K562 (cell line): Measurements from ENCODE around the gene TAPBPL. TPM values are rescaled to one million over a fixed set of nuclear protein-coding genes. Genes with fewer than 3 reads are reported as not detected.

Source experiments
- ATF3 ChIP-seq, 2 experiments: fragments of 450-650 bp in 1 of 2; sonication (generic) in 1 of 2; formaldehyde crosslinking in 1 of 2; IDR thresholded peaks in 1 of 2; conservative IDR thresholded peaks in 1 of 2; 2 replicates each; pipeline versions ENCODE4 v1.6.1 to v1.8.1; 2016 to 2023; ENCODE audit warnings: mild to moderate bottlenecking in 2 of 2, moderate library complexity in 2 of 2, inconsistent platforms in 1 of 2, missing genetic modification reagents in 1 of 2
- BDP1 ChIP-seq: IDR thresholded peaks from 3 replicates; pipeline ENCODE4 v1.6.1; 2011; ENCODE audit not compliant: insufficient read length, insufficient read depth
- FOS ChIP-seq: IDR thresholded peaks from 3 replicates; pipeline ENCODE4 v1.6.1; 2011; ENCODE audit not compliant: insufficient read length; ENCODE audit errors: extremely low read depth
- FOXM1 ChIP-seq, 2 experiments: fragments of 450-650 bp in 1 of 2; sonication (generic) in 1 of 2; formaldehyde crosslinking in 1 of 2; IDR thresholded peaks; 2 replicates each; pipeline versions ENCODE4 v1.6.1 to v1.9.0; 2017 to 2022; ENCODE audit warnings: low read depth in 2 of 2, mild to moderate bottlenecking in 2 of 2, missing genetic modification reagents in 1 of 2, moderate library complexity in 1 of 2
- MBD2 ChIP-seq: sonication (generic); IDR thresholded peaks from 2 replicates; pipeline ENCODE4 v1.6.1; 2016; ENCODE audit warnings: low read depth, borderline replicate concordance
- POLR3G ChIP-seq: IDR thresholded peaks from 2 replicates; pipeline ENCODE4 v1.6.1; 2011; ENCODE audit not compliant: insufficient read length, insufficient replicate concordance; ENCODE audit errors: extremely low read depth
- RHOXF2B ChIP-seq: fragments of 250-450 bp; sonication (Bioruptor Pico); conservative IDR thresholded peaks from 2 replicates; pipeline ENCODE4 v1.5.1; 2021
- STAT5B ChIP-seq: fragments of 250-450 bp; sonication (Bioruptor Pico); IDR thresholded peaks from 2 replicates; pipeline ENCODE4 v1.8.0; 2021; ENCODE audit warnings: mild to moderate bottlenecking, inconsistent platforms
- ZBTB49 ChIP-seq: sonication (generic); formaldehyde crosslinking; IDR thresholded peaks from 2 replicates; pipeline ENCODE4 v1.8.0; 2022; ENCODE audit warnings: missing genetic modification reagents, mild to moderate bottlenecking, borderline replicate concordance
- ZFPM2 ChIP-seq: fragments of 250-450 bp; sonication (Bioruptor Pico); IDR thresholded peaks from 2 replicates; pipeline ENCODE4 v1.5.1; 2022; ENCODE audit warnings: mild to moderate bottlenecking
- ZNF316 ChIP-seq: fragments of 450-650 bp; IDR thresholded peaks from 2 replicates; pipeline ENCODE4 v1.6.1; 2016
- ZNF318 ChIP-seq, 2 experiments: fragments of 450-650 bp; IDR thresholded peaks; 2 replicates each; pipeline ENCODE4 v1.6.1; 2016; ENCODE audit warnings: mild to moderate bottlenecking in 2 of 2, borderline replicate concordance in 1 of 2, low read depth in 1 of 2, moderate library complexity in 1 of 2
- polyA plus RNA-seq, 8 experiments: library from polyadenylated mRNA; depleted of rRNA in 4 of 8; stranded (reverse) in 5 of 8; unstranded in 3 of 8; fragments of >200 nt; fragmentation: Nextera tagmentation in 2 of 8; fragmentation: Illumina TruSeq in 1 of 8; extraction: Ambion mirVana in 2 of 8; extraction: Trizol in 1 of 8; gene quantifications; 2 replicates each; pipeline versions ENCODE4 v1.2.1 to v1.2.3, GENCODE V29; 2011 to 2014; ENCODE audit warnings: inconsistent platforms in 1 of 8, missing spikeins in 1 of 8
- total RNA-seq, 7 experiments: library from RNA; depleted of rRNA in 6 of 7; stranded (reverse); fragments of >200 nt in 6 of 7; fragmentation: Illumina TruSeq in 2 of 7; extraction: Trizol in 2 of 7; gene quantifications; 2 replicates each; pipeline versions ENCODE4 v1.2.1 to v1.2.3, GENCODE V29; 2011 to 2021; ENCODE audit warnings: low replicate concordance in 1 of 7
- TF ChIP-seq, protein P1 (sequence below): fragments of 450-650 bp; IDR thresholded peaks from 2 replicates; pipeline ENCODE4 v1.6.1; 2016

TAPBPL gene
- total and polyA plus RNA-seq, 9 of the 15 experiments (the other 6 are each of a cell fraction or from before 2014, with no cell fraction given), result 0.29 to 1.6 (median 0.45) TPM

DNA sequence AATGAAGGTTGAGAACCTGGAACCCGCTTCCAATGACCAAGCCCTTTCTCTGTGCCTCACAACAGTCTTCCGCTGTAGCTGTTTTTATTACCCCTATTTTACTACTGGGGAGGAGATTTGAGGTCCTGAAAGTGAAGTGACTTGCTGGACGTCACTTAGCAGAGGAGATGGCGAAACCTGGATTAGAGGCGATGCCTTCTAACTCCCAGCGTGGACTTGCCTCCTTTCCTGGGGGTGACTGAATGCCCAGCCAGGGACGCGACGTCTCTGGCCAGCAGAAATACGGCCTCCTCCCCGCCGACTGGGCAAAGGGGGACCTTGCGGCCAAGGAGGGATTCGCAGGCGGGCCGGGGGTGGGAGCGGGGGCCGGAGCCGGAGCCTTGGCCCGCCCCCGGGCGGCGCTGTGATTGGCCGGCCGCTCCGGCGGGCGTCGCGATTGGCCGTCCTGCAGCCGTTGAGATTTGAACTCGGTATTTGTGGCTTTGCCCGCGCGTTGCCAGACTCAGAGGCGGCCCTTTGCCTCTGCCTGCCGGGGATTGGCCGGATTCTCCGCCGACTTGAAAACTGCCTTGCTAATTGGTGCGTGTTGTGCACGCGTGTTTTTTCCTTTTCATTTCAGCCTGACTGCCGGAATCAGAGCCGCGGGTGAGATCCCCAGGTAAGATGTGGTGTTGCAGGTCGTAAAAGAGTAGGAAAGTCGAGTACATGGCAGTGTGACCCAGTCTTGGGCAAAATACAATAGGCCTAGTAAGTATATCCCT, 41.8 kb downstream of the TAPBPL start, which contains the start of gene NCAPD2 (continued):
- TF ChIP-seq ZNF318 (IDR thresholded peaks at IDR 0.05; ENCODE audit: borderline replicate concordance in 1 of 2, low read depth in 1 of 2) (no peak), ATF3 (IDR thresholded peaks at IDR 0.05) (no peak), ATF3 (CRISPR knock-in tag; conservative IDR thresholded peaks at IDR 0.05) (0 out of 2 replicates have a peak, but pooled peaks have one; percentile 40), FOS (peak; percentile 75), ZNF316 (no peak), POLR3G (no peak), MBD2 (peak; percentile 37; the same call in 1 of the 2 replicates), RHOXF2B (CRISPR knock-in tag) (no peak), FOXM1 (IDR thresholded peaks at IDR 0.05; ENCODE audit: low read depth) (peak; percentile 98), FOXM1 (CRISPR knock-in tag; IDR thresholded peaks at IDR 0.05; ENCODE audit: low read depth) (peak; percentile 72; the same call in 1 of the 2 replicates), ZBTB49 (CRISPR knock-in tag) (no peak), ZFPM2 (CRISPR knock-in tag) (no peak), STAT5B (CRISPR knock-in tag) (no peak), BDP1 (no peak)
- TF ChIP-seq, protein P1, sequence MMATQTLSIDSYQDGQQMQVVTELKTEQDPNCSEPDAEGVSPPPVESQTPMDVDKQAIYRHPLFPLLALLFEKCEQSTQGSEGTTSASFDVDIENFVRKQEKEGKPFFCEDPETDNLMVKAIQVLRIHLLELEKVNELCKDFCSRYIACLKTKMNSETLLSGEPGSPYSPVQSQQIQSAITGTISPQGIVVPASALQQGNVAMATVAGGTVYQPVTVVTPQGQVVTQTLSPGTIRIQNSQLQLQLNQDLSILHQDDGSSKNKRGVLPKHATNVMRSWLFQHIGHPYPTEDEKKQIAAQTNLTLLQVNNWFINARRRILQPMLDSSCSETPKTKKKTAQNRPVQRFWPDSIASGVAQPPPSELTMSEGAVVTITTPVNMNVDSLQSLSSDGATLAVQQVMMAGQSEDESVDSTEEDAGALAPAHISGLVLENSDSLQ, result peak; percentile 77
